WTC11 (cell line): ENCODE data around the gene IFT20.

ENCODE experiments used
- CBFB ChIP-seq: sonication (generic); formaldehyde crosslinking; IDR thresholded peaks from 2 replicates; pipeline ENCODE4 v1.8.1; 2022; ENCODE audit warnings: mild to moderate bottlenecking, low read depth, missing genetic modification reagents
- GABPB1 ChIP-seq: sonication (generic); formaldehyde crosslinking; IDR thresholded peaks from 2 replicates; pipeline ENCODE4 v1.8.1; 2023; ENCODE audit warnings: mild to moderate bottlenecking, missing genetic modification reagents
- JUN ChIP-seq: sonication (generic); formaldehyde crosslinking; IDR thresholded peaks from 2 replicates; pipeline ENCODE4 v1.8.0; 2023; ENCODE audit warnings: mild to moderate bottlenecking, missing genetic modification reagents
- RELA ChIP-seq: sonication (generic); formaldehyde crosslinking; IDR thresholded peaks from 2 replicates; pipeline ENCODE4 v1.8.1; 2022; ENCODE audit warnings: missing genetic modification reagents, mild to moderate bottlenecking, borderline replicate concordance
- ZNF423 ChIP-seq: fragments of 250-450 bp; sonication (Bioruptor Pico); IDR thresholded peaks from 2 replicates; pipeline ENCODE4 v2.1.2; 2022; ENCODE audit warnings: mild to moderate bottlenecking, moderate library complexity
- TF ChIP-seq, protein P1 (sequence below): sonication (generic); formaldehyde crosslinking; IDR thresholded peaks from 2 replicates; pipeline ENCODE4 v1.8.0; 2022; ENCODE audit warnings: mild to moderate bottlenecking, missing genetic modification reagents
- TF ChIP-seq, protein P2 (sequence below): sonication (generic); formaldehyde crosslinking; IDR thresholded peaks from 2 replicates; pipeline ENCODE4 v1.8.0; 2022; ENCODE audit warnings: mild to moderate bottlenecking, missing genetic modification reagents
- TF ChIP-seq, protein P3 (sequence below): fragments of 200-600 bp; IDR thresholded peaks from 2 replicates; pipeline ENCODE4 v1.8.0; 2022; ENCODE audit warnings: antibody characterized with exemption

DNA sequence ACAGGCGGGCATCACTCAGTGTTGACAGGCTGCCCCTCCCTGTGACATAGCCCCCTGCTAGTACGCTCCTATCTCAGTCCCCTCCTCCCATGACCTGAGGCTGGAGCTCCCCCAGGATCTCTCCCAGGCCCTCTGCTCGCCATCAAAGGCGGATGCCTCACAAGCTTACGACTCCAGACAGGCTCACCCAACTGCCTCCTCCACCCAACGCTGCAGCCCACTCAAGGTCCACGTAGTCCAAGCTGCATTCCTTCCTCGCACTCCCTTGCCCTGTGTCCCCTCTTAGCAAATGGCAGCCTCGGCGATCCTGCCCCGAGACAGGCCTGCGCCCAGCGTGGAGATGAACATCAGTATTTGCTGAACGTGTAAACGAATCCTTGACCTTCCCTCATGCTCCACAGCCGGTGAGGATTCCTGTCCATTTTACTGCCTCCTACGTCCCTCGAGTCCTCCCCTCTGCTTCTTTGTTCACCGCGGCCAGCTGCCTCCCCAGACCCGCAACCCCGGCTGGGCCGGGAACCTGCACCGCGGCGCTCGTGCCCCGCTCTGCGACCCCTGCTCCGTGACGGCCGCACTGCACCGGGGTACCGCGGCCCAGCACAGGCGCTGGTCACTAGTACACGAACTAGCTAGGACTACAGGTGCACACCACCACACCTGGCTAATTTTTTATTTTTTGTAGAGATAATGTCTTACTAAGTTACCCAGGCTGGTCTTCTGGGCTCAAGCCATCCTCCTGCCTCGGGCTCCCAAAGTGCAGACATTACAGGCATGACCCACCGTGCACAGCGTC is 17.1 kb downstream of the IFT20 start:
- TF ChIP-seq JUN (CRISPR knock-in tag) (0 out of 2 replicates have a peak, but pooled peaks have one; percentile 65), GABPB1 (CRISPR knock-in tag) (no peak), RELA (CRISPR knock-in tag) (no peak), CBFB (no peak), ZNF423 (CRISPR knock-in tag) (no peak)
- TF ChIP-seq, protein P1, sequence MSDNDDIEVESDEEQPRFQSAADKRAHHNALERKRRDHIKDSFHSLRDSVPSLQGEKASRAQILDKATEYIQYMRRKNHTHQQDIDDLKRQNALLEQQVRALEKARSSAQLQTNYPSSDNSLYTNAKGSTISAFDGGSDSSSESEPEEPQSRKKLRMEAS (CRISPR knock-in tag): no peak
- TF ChIP-seq, protein P2, sequence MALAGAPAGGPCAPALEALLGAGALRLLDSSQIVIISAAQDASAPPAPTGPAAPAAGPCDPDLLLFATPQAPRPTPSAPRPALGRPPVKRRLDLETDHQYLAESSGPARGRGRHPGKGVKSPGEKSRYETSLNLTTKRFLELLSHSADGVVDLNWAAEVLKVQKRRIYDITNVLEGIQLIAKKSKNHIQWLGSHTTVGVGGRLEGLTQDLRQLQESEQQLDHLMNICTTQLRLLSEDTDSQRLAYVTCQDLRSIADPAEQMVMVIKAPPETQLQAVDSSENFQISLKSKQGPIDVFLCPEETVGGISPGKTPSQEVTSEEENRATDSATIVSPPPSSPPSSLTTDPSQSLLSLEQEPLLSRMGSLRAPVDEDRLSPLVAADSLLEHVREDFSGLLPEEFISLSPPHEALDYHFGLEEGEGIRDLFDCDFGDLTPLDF: no peak
- TF ChIP-seq, protein P3, sequence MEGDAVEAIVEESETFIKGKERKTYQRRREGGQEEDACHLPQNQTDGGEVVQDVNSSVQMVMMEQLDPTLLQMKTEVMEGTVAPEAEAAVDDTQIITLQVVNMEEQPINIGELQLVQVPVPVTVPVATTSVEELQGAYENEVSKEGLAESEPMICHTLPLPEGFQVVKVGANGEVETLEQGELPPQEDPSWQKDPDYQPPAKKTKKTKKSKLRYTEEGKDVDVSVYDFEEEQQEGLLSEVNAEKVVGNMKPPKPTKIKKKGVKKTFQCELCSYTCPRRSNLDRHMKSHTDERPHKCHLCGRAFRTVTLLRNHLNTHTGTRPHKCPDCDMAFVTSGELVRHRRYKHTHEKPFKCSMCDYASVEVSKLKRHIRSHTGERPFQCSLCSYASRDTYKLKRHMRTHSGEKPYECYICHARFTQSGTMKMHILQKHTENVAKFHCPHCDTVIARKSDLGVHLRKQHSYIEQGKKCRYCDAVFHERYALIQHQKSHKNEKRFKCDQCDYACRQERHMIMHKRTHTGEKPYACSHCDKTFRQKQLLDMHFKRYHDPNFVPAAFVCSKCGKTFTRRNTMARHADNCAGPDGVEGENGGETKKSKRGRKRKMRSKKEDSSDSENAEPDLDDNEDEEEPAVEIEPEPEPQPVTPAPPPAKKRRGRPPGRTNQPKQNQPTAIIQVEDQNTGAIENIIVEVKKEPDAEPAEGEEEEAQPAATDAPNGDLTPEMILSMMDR: no peak
